BLaER1 (cell line): Measurements from ENCODE around the gene MFRP.
A peak's percentile ranks its signal among the peaks of the same experiment; 100 is the strongest.

Source experiments
- H3K27ac ChIP-seq: shearing (Covaris generic); formaldehyde crosslinking; 2 replicates; pipeline ENCODE4 v1.8.1; 2022
- H3K27me3 ChIP-seq: shearing (Covaris generic); formaldehyde crosslinking; 2 replicates; pipeline ENCODE4 v1.8.1; 2022
- H3K36me3 ChIP-seq: shearing (Covaris generic); formaldehyde crosslinking; 2 replicates; pipeline ENCODE4 v1.8.1; 2022
- H3K4me1 ChIP-seq: shearing (Covaris generic); formaldehyde crosslinking; 2 replicates; pipeline ENCODE4 v1.8.1; 2022
- H3K4me2 ChIP-seq: shearing (Covaris generic); formaldehyde crosslinking; 2 replicates; pipeline ENCODE4 v1.8.1; 2022
- H3K4me3 ChIP-seq: shearing (Covaris generic); formaldehyde crosslinking; 2 replicates; pipeline ENCODE4 v1.8.1; 2022
- H3K9ac ChIP-seq: shearing (Covaris generic); formaldehyde crosslinking; 2 replicates; pipeline ENCODE4 v1.8.1; 2022
- H3K9me3 ChIP-seq: shearing (Covaris generic); formaldehyde crosslinking; 2 replicates; pipeline ENCODE4 v1.8.1; 2022
- H4K20me1 ChIP-seq: shearing (Covaris generic); formaldehyde crosslinking; 2 replicates; pipeline ENCODE4 v1.8.1; 2022
- Cebpa-rat ChIP-seq: shearing (Covaris generic); IDR thresholded peaks from 2 replicates; pipeline ENCODE4 v1.8.1; 2022

Gene MFRP

GRCh38 chr11:119338965-119339588, 7.4 kb downstream of the MFRP start:
- Histone ChIP-seq H3K4me3 (peak overlapping the region; percentile 67), H3K27me3 (peaks cover 42% of the 10 kb centered on the region), H3K9ac (no peak overlapping the region), H4K20me1 (peaks cover 14% of the 10 kb centered on the region), H3K4me2 (peak overlapping the region; percentile 98), H3K36me3 (peaks cover 6% of the 10 kb centered on the region; the same call in 1 of the 2 replicates), H3K27ac (no peak overlapping the region), H3K4me1 (peaks cover 78% of the 10 kb centered on the region), H3K9me3 (no peaks in the 10 kb centered on the region)
- no peak for TF ChIP-seq Cebpa-rat

- H3K36me3 ChIP-seq, result peaks cover 6% of the 10 kb centered on the region; the same call in 1 of the 2 replicates
- H4K20me1 ChIP-seq, result peaks cover 14% of the 10 kb centered on the region
- TF ChIP-seq Cebpa-rat, result no peak
- no peak overlapping the region; the same call in 1 of the 2 replicates for H3K9ac ChIP-seq
- no peaks in the 10 kb centered on the region for H3K9me3 ChIP-seq
- H3K27me3 ChIP-seq, result peaks cover 42% of the 10 kb centered on the region
- peak overlapping the region; percentile 98 for H3K4me2 ChIP-seq
- peak overlapping the region; percentile 97; the same call in 1 of the 2 replicates for H3K4me3 ChIP-seq
- peaks cover 84% of the 10 kb centered on the region for H3K4me1 ChIP-seq
- no peak overlapping the region for H3K27ac ChIP-seq
These were observed 8.1 kb downstream of the MFRP start for GRCh38 chr11:119338318-119338890.

GRCh38 chr11:119337581-119338317, 8.8 kb downstream of the MFRP start:
- peaks cover 91% of the 10 kb centered on the region for H3K4me1 ChIP-seq
- TF ChIP-seq Cebpa-rat, result no peak
- peak overlapping the region; percentile 98 for H3K4me2 ChIP-seq
- peaks cover 14% of the 10 kb centered on the region for H4K20me1 ChIP-seq
- peaks cover 42% of the 10 kb centered on the region for H3K27me3 ChIP-seq
- H3K9ac ChIP-seq, result peak overlapping the region; percentile 73
- no peaks in the 10 kb centered on the region for H3K9me3 ChIP-seq
- peak overlapping the region; percentile 97 for H3K4me3 ChIP-seq
- H3K27ac ChIP-seq, result peak overlapping the region; percentile 62
- peaks cover 6% of the 10 kb centered on the region; the same call in 1 of the 2 replicates for H3K36me3 ChIP-seq

GRCh38 chr11:119336744-119337469, 9.6 kb downstream of the MFRP start:
- Histone ChIP-seq H3K4me3 (peak overlapping the region; percentile 97), H3K9me3 (no peaks in the 10 kb centered on the region), H3K36me3 (peaks cover 6% of the 10 kb centered on the region; the same call in 1 of the 2 replicates), H3K27me3 (peaks cover 34% of the 10 kb centered on the region), H3K27ac (peak overlapping the region; percentile 62), H3K4me1 (peaks cover 91% of the 10 kb centered on the region), H3K9ac (peak overlapping the region; percentile 73), H4K20me1 (peaks cover 14% of the 10 kb centered on the region), H3K4me2 (peak overlapping the region; percentile 98)
- no peak for TF ChIP-seq Cebpa-rat

GRCh38 chr11:119335655-119336543, 10.6 kb downstream of the MFRP start:
- peak overlapping the region; percentile 62; the same call in 1 of the 2 replicates for H3K27ac ChIP-seq
- H3K27me3 ChIP-seq, result peaks cover 25% of the 10 kb centered on the region
- TF ChIP-seq Cebpa-rat, result no peak
- peak overlapping the region; percentile 98 for H3K4me2 ChIP-seq
- peaks cover 81% of the 10 kb centered on the region for H3K4me1 ChIP-seq
- H3K4me3 ChIP-seq, result peak overlapping the region; percentile 97
- H3K36me3 ChIP-seq, result peaks cover 6% of the 10 kb centered on the region; the same call in 1 of the 2 replicates
- peaks cover 14% of the 10 kb centered on the region for H4K20me1 ChIP-seq
- H3K9ac ChIP-seq, result peak overlapping the region; percentile 93; the same call in 1 of the 2 replicates
- H3K9me3 ChIP-seq, result no peaks in the 10 kb centered on the region

- Histone ChIP-seq H3K4me1 (peaks cover 77% of the 10 kb centered on the region), H3K9ac (peak overlapping the region; percentile 93), H3K27ac (peak overlapping the region; percentile 87; the same call in 1 of the 2 replicates), H3K36me3 (peaks cover 6% of the 10 kb centered on the region; the same call in 1 of the 2 replicates), H3K4me2 (peak overlapping the region; percentile 98), H3K9me3 (no peaks in the 10 kb centered on the region), H4K20me1 (peaks cover 14% of the 10 kb centered on the region), H3K27me3 (peaks cover 18% of the 10 kb centered on the region), H3K4me3 (peak overlapping the region; percentile 97)
- TF ChIP-seq Cebpa-rat, result no peak
These were observed 11.3 kb downstream of the MFRP start for GRCh38 chr11:119335091-119335654.

GRCh38 chr11:119334174-119334930, 12.2 kb downstream of the MFRP start, which contains the start of gene RNF26:
RNF26 (plus strand) TSS chr11:119334527; CDS start chr11:119335123, 596 bp downstream.
- H3K4me1 ChIP-seq, result peaks cover 72% of the 10 kb centered on the region
- peaks cover 10% of the 10 kb centered on the region for H3K27me3 ChIP-seq
- H3K9me3 ChIP-seq, result no peaks in the 10 kb centered on the region
- peaks cover 6% of the 10 kb centered on the region; the same call in 1 of the 2 replicates for H3K36me3 ChIP-seq
- H3K4me3 ChIP-seq, result peak within 1 kb of the TSS; percentile 97
- peaks cover 10% of the 10 kb centered on the region for H4K20me1 ChIP-seq
- no peak for TF ChIP-seq Cebpa-rat
- peak within 1 kb of the TSS; percentile 98 for H3K4me2 ChIP-seq
- H3K27ac ChIP-seq, result peak within 1 kb of the TSS; percentile 87
- peak within 1 kb of the TSS; percentile 93 for H3K9ac ChIP-seq
